HG02798 (cell line): ENCODE results near the gene CD164.

Source experiments
- ATAC-seq: cut with Tn5 transposase; IDR thresholded peaks from one replicate; pipeline ENCODE4 v1.9.1; 2021; ENCODE audit warnings: mild to moderate bottlenecking; ENCODE audit not compliant: unreplicated experiment, poor library complexity

The CD164 gene

DNA sequence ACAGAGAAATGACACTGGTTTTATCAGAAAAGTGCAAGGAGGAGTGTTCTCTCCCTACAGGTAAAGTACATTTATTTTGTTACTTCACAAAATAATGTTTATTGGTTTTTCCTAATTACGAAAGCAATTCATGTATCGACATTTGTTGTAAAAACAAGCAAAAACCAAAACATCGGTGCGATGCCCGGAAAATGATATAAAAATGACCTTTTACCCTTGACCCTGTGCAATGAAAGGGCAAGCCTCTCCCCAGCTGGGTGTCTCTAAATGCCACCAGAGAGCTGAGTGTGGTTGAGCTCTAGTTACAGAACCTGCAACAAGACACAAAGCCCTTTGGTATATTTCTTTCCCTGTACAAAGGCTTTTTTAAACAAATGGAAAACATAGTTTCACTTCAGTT, 65.4 kb downstream of the CD164 start:
- no peak for ATAC-seq
